Ishikawa (cell line): ENCODE measurements around the gene MUC5B.

Experiments used
- CEBPB ChIP-seq: IDR thresholded peaks from 2 replicates; pipeline ENCODE4 v1.6.1; 2012
- CREB1 ChIP-seq: IDR thresholded peaks from 2 replicates; pipeline ENCODE4 v1.6.1; 2012; ENCODE audit warnings: low read depth
- EGR1 ChIP-seq: IDR thresholded peaks from 2 replicates; pipeline ENCODE4 v1.6.1; 2012
- EP300 ChIP-seq: IDR thresholded peaks from 2 replicates; pipeline ENCODE4 v1.6.1; 2012; ENCODE audit warnings: borderline replicate concordance
- FOXM1 ChIP-seq: IDR thresholded peaks from 2 replicates; pipeline ENCODE4 v1.6.1; 2012; ENCODE audit warnings: low read depth, borderline replicate concordance
- MAX ChIP-seq: IDR thresholded peaks from 2 replicates; pipeline ENCODE4 v1.6.1; 2012
- NFIC ChIP-seq: IDR thresholded peaks from 2 replicates; pipeline ENCODE4 v1.6.1; 2012
- RAD21 ChIP-seq: IDR thresholded peaks from 2 replicates; pipeline ENCODE4 v1.6.1; 2012; ENCODE audit warnings: low read depth
- REST ChIP-seq: IDR thresholded peaks from 2 replicates; pipeline ENCODE4 v1.6.1; 2012; ENCODE audit warnings: low read depth, mild to moderate bottlenecking
- TAF1 ChIP-seq: IDR thresholded peaks from 2 replicates; pipeline ENCODE4 v1.6.1; 2012; ENCODE audit warnings: low read depth, mild to moderate bottlenecking
- TCF12 ChIP-seq: IDR thresholded peaks from 2 replicates; pipeline ENCODE4 v1.6.1; 2012; ENCODE audit warnings: low read depth
- TEAD4 ChIP-seq: IDR thresholded peaks from 2 replicates; pipeline ENCODE4 v1.6.1; 2012
- USF1 ChIP-seq: IDR thresholded peaks from 2 replicates; pipeline ENCODE4 v1.6.1; 2012
- YY1 ChIP-seq: IDR thresholded peaks from 2 replicates; pipeline ENCODE4 v1.6.1; 2012; ENCODE audit warnings: low read depth
- ZBTB7A ChIP-seq: IDR thresholded peaks from 2 replicates; pipeline ENCODE4 v1.6.1; 2012; ENCODE audit warnings: low read depth

MUC5B gene

GRCh38 chr11:1232021-1232882 lies 9.4 kb downstream of the MUC5B start:
- TF ChIP-seq REST: no peak
- TF ChIP-seq TAF1: no peak
- TF ChIP-seq NFIC: no peak
- TF ChIP-seq YY1: no peak
- TF ChIP-seq USF1: no peak
- TF ChIP-seq RAD21: no peak
- TF ChIP-seq CEBPB: no peak
- TF ChIP-seq EP300: no peak
- TF ChIP-seq EGR1: no peak
- TF ChIP-seq MAX: no peak
- TF ChIP-seq ZBTB7A: no peak
- TF ChIP-seq FOXM1: no peak
- TF ChIP-seq TEAD4: no peak
- no peak for TF ChIP-seq CREB1
- TF ChIP-seq TCF12: no peak

GRCh38 chr11:1232883-1233321 lies 10.0 kb downstream of the MUC5B start:
- TF ChIP-seq ZBTB7A (no peak; the same call in 1 of the 2 replicates), MAX (peak; percentile 67)

- TF ChIP-seq EP300 (peak; percentile 55; the same call in 1 of the 2 replicates), RAD21 (peak; percentile 68), NFIC (peak; percentile 72), EGR1 (no peak), TCF12 (peak; percentile 73), TEAD4 (peak; percentile 21; the same call in 1 of the 2 replicates), ZBTB7A (peak; percentile 88), MAX (peak; percentile 52), CREB1 (no peak)
Observed at GRCh38 chr11:1233351-1234053, 10.6 kb downstream of the MUC5B start.

- TF ChIP-seq TAF1 (no peak), TCF12 (no peak), FOXM1 (no peak), EGR1 (no peak), MAX (no peak), CEBPB (no peak), ZBTB7A (no peak), YY1 (no peak), USF1 (no peak), EP300 (no peak), REST (no peak)
Observed at GRCh38 chr11:1234054-1234720, 11.3 kb downstream of the MUC5B start.

GRCh38 chr11:1234771-1235305 lies 12.0 kb downstream of the MUC5B start:
- TF ChIP-seq CREB1 (no peak), TCF12 (no peak), USF1 (no peak), CEBPB (no peak), YY1 (no peak), MAX (no peak), NFIC (no peak), TAF1 (no peak), EP300 (no peak), EGR1 (no peak), TEAD4 (no peak), REST (no peak), RAD21 (no peak), FOXM1 (no peak), ZBTB7A (no peak)
